Putamen (tissue), 1 donor: Measurements from ENCODE around the gene ALDH2.
"Not testable (repeated sequence)": the region's sequence is repeated elsewhere in the genome, so short reads cannot be mapped to it uniquely, and the experiment has no call there.

Experiments used
- DNase-seq: peaks from one replicate; pipeline ENCODE4 v3.0.0-alpha.2; 2016; ENCODE audit warnings: low spot score

The ALDH2 gene

DNA sequence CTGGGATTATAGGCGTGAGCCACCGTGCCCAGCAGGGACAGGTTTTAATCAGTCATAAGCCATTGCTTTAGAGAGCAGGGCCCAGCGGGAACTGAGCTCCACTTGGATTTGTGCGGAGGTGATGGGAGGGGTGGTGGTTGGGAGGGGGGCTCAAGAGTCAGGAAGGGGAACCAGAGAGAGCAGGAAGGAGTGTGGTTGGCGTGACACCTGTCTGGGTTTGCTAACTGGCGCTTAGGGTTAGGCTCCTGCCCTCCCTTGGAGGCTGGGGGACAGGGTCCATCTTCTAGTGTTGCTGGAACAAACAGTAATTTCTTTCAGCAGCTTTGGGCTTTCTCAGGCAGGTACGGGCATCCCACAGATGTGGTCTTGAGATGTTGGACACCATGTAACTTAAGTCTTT is 7.5 kb upstream of the ALDH2 start:
- no peak for DNase-seq

DNA sequence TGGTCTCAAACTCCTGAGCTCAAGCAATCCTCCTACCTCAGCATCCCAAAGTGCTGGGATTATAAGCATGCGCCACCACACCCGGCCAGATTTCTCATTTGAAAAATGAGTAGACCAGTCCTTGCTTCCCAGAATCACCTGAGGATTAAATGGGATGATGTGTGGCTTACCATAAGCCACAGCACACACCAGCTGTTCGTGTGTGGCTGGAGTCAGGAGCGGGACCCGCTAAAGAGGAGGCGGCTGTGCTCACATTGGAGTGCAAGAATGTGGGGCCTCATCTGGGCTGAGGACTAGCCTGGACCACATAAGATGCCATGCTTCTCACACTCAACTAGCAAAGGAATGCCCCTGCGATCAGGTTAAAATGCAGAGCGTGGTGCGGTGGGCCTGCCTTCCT is 6.7 kb upstream of the ALDH2 start:
- no peak for DNase-seq

DNA sequence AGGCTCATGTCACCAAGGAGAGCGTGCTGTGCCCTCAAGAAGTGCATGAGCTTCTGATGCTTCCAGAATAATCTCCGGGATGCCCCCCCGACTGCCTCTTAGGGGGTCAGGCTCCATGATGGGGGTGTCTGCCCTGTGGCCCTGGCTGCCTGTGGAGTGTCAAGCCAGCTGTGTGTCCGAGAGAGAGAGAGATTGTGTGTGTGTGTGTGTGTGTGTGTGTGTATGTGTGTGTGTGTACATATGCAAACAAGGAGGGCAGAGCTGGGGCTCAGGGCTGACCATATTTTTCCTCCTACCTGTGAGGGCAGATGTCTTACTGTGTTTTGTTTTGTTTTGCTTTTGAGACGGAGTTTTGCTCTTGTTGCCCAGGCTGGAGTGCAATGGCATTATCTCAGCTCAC is 5.6 kb upstream of the ALDH2 start:
- no peak for DNase-seq

DNA sequence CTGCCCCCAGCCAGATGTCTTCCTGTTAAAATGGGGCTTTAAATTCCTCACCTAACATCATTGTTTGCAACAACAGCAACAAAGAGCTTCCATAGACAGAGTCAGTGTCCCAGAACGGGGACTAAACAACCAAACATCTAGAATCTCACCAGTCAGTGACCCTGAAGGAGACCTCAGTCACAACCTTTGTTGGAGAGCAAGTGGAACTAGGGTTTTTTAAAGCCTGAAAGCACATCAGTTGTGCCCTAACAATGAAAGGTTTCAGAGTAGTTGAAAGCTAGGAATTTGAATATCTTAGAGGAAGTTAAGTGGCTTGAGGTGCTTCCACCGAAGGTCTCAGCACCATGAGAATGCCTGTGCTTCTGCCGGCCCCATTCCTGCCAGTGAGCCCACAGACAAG is 5.0 kb upstream of the ALDH2 start:
- DNase-seq = no peak

DNA sequence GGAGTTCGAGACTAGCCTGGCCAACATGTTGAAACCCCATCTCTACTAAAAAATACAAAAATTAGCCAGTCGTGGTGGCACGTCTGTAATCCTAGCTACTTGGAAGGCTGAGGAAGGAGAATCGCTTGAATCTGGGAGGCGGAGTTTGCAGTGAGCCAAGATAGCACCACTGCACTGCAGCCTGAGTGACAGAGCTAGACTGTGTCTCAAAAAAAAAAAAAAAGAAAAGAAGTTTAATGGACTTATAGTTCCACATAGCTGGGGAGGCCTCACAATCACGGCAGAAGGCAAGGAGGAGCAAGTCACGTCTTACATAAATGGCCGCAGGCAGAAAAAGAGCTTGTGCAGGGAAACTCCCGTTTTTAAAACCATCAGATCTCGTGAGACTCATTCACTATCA is 3.2 kb upstream of the ALDH2 start:
- not testable (repeated sequence) for DNase-seq

DNA sequence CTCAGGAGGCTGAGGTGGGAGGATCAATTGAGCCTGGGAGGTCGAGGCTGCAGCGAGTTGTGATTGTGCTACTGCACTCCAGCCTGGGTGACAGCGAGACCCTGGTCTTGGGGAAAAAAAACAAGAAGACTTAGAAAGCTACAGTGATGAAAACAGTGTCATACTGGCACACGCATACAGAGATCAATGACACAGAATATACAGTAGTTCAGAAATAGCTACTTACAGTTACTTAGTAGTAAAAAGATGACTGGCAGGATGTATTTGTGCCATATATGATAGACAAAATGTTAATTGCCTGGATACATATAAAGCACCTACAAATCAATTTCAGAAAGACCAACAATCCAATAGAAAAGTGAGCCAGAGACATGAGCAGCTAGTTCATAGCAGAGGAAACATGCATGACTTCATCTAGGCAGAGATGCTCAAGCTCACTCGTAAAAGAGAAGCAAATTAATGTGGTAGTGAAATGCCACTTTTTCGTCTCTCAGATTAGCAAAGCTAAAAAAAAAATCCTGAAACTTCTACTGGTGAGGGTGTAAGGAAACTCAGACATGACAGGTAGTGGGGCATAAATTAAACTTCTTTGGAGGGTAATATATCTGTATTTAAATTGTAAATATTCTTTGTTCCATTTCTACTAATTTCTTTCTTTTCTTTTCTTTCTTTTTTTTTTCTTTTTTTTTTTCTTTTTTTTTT is 2.5 kb upstream of the ALDH2 start:
- no peak for DNase-seq

DNA sequence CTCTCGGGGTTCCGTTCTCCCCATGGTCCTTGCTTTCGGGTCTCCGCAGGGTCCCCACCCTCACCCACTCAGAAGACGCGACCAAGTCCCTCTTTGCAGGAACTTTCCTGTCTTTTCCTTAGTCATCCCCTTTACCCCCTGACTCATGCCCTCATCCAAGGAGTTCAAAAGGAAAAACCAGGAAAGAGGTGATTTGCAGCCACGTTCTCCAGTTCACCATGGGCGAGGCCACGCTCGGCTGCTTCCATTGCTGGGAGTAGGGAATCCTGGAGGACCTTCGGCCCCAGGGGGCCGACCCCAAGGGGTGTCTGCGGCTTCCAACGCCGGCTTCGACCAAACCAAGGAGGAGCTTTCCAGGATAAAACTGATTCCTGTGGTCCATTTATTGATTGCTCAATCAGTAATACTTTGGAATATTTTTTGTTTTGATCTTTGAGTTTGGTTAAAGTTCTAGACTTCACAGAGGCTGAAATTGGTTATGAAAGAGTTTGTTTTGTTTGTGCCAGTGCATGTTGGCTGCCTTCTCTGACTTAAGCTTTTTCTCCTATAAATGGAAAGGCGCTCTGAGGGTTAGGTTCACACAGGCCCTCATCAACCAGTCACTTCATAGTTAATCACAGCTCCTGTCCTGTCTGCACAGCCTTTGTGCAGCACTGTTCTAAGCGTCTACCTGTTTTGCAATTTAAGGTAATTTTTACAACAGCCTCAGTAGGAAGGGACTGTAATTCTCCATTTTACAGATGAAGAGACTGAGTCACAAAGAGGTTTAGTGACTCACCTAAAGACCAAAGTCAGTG is 827 bp downstream of the ALDH2 start:
- no peak for DNase-seq

DNA sequence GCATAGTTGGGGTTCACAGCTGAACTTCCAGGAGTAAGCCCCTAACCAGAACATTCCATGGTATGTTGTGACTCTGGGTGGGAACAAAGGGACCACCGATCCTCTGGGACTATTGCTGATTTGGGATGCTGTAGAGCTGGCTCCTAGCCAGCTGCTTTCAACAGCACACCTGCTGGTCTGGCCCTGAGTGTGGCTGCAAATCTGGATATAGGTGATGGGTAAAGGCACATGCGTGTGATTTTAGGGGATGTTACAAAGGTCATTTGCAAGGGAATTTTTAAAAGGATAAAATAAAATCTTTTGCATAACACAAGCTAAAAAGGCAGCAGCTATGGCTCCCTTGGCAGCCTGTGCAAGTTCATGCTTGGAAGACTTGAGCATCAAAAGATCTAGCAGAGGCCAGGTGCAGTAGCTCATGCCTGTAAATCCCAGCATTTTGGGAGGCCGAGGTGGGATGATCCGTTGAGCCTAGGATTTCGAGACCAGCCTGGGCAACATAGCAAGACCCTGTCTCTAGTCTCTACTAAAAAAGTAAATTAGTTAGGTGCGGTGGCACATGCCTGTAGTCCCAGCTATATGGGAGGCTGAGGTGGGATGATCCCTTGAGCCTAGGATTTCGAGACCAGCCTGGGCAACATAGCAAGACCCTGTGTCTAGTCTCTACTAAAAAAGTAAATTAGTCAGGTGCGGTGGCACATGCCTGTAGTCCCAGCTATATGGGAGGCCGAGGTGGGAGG is 1.6 kb downstream of the ALDH2 start:
- no peak for DNase-seq

DNA sequence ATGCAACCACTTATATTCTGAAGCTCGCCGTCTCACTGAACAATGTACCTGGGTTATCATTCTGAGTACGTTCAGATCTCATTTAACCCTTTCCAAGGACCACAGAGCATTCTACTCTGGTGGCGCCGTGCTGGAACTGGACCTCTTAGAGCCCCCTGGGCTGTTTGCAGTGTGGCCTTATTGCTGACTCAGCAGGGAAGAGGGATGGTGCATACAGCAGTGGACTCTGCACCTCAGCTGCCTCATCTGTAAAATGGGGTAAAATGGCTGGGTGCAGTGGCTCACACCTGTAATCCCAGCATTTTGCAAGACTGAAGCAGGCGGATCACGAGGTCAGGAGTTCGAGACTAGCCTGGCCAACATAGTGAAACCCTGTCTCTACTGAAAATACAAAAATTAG is 2.9 kb downstream of the ALDH2 start:
- DNase-seq = no peak

DNA sequence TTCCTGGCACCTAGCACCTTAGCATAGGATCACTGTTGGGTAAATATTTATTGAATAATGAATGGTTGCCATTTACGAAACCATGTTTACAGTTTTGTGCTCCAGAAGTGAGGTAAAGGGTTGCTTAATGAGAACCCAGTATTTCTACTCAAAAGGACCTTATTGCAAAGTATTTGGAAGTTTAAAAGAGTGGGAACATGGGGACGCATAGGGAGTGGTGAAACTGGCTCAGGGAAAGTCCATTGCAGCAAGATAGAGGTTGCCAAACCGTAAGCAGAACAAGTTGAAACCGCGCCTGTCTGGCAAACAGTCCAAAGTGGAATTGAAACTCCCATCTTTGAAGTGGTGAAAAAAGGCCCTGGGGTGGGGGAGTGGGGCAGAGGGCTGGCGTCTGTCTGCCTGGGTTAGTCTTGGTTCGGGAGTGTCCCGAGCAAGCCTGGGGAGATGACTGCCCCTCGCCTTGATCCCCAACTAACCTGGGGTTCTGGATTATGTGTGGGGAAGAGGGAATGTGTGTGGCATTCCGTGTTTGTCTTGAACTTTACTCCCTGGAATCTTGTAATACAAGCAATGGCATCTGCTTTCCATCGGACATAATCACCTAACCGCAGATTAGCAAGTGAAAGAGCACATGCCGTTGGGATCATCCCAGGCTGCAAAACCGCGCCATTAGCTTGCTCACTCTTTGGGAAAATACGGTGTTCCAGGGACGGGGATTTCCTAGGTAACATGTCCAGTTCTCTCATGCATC is 7.2 kb downstream of the ALDH2 start:
- DNase-seq = no peak

DNA sequence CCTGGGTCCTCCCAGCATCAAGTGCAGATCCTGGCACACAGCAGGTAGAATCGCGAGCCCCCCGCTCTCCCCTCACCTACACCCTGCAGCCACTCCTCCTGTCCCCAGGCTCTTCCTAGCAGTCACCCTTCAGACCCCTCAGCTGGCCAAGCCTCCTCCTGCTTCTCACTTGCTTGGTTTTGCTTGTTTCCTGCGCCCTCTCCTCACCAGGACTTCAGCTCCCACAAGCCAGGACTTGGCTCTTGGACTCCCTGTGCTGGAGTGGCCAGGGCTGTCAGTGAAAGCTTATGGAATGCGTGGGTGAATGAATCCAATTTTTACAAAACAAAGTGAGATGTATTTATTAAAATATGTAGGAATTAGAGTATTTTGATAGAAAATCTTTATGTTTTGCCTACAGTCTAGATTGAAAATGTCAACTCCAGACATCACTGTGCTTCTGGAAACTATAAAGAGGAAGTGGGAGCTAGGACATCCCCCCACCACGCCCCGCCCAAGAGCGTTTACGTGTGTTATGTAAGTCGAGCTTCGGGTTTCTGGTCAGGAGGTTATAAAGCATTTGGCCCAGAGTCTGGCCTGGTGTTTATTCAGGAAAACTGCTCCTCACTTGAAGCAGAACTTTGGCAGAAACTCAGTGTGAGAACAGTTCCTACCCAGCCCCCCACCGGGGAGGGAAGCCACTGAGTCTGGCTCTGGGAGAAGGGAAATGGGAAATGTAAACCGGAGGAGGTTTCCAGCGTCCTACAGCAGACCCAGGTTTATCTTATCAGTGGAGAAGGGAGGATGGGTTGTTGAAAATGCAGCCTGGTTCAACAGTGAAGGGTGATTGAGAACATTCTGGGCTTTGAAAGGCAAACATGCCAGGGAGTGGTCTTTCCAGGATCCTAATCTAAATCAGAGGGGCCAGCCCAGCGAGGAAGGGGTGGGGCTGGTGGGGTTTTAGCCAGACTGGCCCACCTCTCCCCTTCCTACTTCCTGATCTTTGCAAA is 8.8 kb downstream of the ALDH2 start:
- peak; percentile 74 for DNase-seq

DNA sequence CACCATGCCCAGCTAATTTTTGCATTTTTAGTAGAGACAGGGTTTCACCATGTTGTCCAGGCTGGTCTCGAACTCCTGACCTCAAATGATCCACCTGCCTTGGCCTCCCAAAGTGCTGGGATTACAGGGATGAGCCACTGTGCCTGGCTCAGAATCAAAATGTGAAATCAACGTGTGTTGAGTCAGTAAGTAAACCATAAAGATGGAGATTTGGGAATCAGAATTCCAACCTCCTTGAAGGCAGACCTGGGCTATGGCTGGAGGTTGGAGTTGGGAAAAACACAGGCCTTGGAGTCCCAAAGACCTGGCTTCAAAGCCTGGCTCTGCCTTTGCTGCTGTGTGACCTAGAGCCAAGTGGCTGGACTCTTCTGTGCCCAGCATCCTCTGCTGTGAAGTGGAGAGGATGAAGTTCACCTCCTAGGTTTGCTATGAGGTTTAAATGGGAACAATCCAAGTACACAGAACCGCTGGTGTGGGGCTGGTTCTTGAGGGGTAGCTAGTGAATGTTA is 10.2 kb downstream of the ALDH2 start:
- no peak for DNase-seq

DNA sequence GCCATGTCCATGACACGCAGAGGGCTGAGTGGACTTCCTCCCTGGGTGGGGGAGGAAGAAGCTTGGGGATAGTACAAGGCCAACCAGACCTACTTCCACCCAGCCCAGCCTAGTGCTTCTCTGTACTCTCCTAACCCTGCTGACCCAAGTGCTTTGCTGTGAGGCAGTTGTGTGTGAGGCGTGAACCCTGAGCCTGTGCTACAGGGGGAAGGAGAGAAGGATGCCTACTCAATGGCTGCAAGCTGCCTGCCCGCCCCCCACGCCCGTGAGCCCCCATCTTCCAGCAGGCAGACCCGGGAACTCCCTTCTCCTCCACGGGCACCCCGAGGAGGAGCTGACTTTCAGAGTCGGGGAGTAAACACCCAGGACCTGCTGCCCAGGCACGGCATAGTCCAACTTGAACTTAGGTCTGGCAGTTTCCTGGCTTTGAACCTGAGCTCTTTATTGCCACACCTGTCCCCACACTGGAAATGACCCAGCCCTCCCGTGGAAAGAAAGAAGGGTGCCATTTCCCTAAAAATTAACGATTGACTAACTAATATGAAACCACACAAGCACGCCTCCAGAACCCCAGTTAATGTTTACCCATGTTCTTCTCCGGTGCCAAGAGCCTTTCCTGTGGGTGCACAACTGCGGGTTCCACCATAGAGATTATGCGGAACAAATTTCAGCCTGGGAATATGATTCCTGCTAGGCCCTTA is 10.8 kb downstream of the ALDH2 start:
- no peak for DNase-seq

DNA sequence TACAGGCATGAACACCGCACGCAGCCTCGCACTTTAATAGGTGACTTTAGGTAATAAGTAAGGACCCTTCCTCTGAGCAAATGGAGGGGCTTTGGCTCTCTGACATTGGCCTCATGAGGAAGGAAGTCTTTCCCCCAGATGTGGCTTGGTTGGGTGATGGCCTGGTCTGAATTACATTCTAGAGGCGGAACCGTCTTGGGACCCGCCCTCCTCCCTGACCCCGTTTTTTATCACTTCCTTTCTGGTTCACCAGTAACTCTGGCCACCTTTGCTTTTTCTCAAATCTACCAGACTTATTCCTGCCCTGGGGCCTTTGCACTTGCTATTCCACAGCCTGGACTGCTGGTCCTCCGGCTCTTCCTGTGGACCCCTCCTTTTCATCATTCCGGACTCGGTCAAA is 13.4 kb downstream of the ALDH2 start:
- no peak for DNase-seq

DNA sequence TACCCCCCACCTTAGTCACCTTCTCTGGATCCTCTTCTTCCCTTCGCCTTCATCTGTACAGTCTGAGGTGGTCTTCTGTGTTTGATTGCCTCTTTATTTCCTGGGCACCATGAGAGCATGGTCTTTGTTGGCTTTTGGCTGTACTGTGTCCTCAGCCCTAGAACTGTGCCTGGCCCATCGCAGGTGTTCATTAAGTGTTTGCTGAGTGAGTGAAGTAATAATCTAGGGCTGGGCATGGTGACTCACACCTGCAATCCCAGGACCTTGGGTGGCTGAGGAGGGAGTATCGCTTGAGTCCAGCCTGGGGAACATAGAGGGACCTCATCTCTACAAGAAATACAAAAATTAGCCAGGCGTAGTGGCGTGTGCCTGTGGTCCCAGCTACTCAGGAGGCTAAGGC is 13.9 kb downstream of the ALDH2 start:
- DNase-seq = no peak

DNA sequence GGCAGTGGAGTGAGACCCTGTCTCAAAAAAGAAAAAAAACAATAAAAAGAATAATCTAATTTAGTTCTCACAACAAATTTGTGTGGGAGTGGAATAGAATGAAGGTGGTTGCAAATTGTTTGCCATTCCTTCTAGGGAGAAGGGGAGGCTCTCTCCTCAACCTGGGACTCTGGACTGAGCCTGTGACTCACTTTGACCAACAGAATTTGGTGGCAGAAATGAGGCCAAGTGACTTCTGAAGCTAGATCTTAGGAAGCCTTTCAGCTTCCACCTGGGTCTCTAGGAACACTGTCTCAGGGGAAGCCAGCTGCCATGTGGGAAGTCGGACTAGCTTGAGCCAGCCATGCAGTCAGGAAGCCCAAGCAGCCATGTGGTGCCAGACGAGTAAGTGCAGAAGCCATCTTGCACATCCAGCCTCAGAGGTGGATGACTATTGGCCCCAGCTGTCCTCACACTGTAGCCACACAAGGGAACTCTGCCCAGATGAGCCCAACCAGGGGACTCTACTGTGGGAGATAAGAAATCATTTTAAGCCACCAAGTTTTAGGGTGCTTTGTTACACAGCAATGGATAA is 14.4 kb downstream of the ALDH2 start:
- DNase-seq = no peak

DNA sequence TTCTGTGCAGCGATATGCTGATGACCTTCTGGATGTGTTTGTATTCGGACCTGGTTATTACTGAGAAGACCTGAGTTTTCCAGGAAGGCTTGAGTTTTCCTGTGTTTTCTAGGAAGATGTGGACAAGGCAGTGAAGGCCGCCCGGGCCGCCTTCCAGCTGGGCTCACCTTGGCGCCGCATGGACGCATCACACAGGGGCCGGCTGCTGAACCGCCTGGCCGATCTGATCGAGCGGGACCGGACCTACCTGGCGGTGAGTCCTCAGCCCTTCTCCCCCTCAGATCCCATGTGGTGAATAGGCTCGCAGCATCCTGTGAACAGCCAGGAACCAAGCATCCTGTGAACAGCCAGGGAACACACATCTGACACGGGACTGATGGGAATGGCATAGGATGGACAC is 16.3 kb downstream of the ALDH2 start:
- no peak for DNase-seq

DNA sequence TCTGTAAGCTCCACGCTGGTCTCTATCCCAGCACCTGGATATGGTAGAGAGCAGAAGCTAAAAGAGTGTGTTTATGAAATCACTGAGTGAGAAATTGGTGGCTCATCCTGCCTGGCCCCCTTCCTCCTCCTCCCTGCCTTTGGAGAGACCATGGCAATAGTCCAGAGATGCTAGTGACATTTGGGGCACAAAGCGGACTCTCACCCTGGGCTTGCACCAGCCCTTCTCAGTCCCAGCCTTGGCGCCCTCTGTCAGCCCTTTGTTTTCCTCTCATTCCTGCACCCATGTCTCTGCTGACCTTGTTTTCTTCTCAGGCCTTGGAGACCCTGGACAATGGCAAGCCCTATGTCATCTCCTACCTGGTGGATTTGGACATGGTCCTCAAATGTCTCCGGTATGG is 18.2 kb downstream of the ALDH2 start:
- no peak for DNase-seq

DNA sequence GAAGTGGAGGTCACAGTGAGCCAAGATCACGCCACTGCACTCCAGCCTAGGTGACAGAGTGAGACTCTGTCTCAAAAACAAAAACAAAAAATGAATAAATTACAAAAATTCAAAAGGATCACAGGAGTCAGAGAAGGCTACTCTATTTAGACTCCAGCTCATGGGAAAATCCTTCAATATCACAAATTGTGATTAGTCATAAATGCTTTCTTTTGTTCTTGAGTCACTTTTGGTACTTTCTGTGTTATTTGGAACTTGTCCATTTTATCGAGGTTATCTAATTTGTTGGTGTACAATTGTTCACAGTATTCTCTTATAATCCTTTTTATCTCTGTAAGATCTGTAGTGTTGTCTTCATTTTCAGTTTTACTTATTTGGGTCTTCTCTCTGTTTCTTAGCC is 18.9 kb downstream of the ALDH2 start:
- no peak for DNase-seq

DNA sequence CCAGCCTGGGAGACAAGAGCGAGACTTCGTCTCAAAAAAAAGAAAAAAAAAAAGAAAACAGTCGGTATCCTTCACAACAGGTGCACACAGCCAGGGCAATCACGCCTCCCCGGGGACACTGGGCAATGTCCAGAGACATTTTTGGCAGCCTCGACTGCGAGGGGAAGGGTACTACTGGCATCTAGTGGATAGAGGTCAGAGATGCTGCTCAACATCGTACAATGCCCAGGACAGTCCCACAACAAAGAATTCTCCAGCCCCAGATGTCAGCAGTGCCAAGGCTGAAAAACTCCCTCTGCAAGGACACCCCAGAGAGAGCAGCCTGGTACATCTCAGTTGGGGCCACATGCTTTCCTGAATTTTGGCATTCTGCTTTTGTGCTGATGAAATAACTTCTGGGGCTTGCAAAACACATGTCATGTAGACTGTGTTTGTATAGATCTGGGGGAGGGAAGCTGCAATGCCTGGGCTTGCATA is 21.5 kb downstream of the ALDH2 start:
- DNase-seq = no peak
